Amniotic epithelial cell (primary cell): ENCODE measurements around the gene SPRED2.
A peak's percentile ranks its signal among the peaks of the same experiment; 100 is the strongest.

ENCODE experiments used
- DNase-seq: peaks from one replicate; pipeline ENCODE4 v3.0.0-alpha.2; 2010; ENCODE audit warnings: low read depth

Gene SPRED2

DNA sequence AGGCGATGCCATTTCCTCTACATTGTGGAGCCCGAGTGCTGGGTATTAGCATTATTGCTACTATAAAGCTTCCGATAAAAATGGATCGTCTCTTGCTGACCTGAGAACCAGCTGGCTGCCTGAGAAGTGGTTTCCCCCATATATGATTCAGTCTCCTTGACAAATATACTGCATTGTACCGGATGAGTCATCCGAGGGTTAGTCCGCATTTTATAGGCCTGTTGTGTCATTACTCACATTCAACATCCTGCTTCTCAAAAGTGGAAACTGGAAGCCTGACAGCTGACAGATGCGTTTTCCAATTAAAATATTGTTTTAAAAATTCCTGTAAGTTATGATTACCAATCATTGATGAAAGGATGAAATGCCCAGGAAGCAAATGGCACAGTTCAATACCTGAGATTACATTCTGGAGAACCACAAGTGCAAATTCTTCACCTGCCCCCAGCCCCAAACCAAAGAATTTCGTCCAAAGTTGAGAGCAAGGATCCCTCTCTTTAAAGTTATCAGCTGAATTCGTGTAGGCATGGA is 65.7 kb downstream of the SPRED2 start:
- peak; percentile 95 for DNase-seq

DNA sequence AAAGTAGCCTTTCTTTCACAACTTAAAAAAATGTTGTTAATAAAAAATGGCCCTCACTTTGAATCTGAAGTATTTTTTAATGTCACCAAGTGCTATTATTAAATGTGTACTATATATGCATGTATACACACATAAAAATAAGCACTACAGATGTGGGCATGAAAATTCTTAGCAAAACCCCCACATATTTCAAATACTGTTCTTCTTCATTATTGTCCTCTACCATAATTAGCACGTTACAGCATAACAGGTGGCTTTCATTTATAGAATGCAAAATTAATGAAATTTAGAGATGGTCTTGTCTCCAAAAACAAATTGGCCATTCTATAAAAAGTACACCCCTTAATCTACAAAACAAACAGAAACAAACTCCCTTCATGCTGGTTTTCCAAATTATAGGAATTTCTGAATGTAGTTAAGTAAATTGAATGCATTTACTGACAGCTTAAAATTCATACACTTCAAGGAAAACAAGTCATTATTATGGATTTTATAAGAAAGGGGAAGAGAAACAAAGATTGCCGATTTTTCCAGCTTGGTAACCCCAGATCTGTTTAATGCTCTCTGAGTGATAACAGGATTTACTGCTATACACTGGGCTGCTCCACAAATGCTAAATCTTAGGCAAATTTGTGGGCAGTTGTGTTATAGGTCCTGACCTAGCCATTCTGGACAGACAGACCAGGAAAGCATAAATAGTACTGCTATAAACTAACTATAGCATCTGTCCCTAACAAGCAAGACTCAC is 67.2 kb downstream of the SPRED2 start:
- no peak for DNase-seq

DNA sequence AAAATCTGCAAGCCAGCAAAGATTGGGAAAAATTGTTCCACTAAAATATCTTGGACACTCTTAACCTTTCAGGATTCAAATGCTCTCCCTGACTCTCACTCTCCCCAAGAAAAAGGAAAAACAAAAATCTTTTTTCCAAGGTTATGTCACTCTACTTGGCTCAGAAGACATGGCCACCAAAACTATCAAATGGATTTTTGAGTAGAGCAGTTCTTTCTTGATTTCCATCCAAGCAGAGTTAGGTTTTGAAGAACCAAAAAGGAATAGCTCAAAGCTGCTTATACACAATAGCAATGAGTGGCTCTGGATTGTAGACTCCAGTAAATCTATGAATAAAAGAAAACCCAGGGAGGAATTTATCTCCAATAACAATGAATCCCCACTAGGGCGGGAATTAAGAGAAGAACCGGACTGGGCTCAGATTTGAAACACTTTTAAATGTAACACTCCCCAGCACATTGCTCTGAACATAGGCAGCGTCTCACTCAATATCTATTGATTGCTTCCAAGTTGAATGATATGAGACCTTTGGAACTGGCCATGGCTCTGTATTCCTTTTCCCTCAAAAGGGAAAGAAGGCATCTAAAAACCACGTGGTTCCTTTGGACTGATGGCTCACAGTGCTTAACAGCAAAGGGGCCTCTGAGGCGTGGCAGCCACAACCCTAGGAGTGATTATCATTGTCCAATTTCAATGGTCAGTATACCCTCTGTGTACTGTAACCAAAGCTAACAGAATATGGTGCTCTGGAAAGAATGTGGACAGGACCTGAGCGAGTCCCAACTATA is 68.3 kb downstream of the SPRED2 start:
- DNase-seq = no peak

DNA sequence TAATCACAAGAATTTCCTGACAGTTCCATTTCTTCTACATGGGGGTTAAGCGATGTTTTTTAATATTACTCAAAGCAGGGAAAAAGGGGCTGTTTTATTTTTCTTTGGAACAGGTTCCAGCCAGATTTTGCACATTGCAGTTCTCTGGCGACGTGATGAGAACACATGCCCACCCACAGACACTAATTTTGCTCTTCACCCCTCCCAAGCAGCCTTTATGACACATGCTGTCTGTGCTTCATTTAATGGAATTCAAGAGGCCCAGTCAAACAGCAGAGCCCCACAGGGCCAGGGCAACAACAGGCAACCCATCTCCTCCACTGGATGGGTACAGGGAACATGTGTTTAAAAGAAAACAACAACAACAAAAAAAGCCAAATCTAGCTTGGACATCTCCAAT is 70.8 kb downstream of the SPRED2 start:
- peak; percentile 40 for DNase-seq

DNA sequence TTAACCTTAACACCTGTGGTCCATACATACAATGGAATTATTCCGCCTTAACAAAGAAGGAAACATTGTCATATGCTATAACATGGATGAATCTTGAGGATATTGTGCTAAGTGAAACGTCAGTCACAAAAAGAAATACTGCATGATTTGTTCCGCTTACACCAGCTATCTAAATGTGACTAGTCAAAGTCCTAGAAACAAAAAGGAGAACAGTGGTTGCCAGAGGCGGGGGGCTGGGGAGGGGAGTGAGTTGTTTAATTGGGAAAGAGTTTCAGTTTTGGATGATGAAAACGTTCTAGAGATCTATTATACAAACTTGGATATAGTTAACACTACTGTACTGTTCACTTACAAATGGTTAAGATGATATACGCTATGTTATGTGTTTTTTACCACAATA is 72.0 kb downstream of the SPRED2 start:
- DNase-seq = no peak

DNA sequence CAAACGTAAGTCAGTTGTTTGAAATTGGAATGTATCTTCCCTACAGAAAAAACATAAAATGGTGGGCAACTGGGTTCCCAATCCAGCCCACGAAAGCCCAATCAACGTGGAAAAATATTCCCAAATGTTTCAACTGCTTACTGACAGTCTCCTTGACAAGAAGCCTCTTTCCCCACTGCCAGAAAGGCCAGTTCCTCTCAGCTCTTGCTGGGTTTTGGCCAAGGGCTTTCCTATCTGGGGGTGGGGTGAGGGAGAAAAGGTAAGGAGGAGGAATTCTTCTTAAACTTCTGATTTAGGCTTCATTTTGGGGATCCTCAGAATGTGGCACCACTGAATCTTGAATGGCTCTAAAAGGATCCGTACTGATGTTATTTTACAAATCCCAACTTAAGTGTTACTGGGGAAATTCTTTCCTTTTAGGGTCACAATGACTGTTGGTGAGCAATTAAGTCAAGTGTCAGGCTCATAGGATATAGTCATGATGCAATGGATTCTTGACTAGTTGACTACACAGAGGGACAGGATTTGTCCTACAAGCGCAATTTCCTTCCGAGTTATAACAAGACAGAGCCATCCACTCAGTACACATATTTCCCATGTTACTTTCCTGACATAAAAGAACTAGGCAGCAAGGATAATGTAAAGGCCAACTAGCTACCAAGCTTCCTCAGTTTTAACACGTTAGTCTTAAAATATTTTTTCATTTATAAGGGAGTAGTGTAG is 73.6 kb downstream of the SPRED2 start:
- DNase-seq = no peak

DNA sequence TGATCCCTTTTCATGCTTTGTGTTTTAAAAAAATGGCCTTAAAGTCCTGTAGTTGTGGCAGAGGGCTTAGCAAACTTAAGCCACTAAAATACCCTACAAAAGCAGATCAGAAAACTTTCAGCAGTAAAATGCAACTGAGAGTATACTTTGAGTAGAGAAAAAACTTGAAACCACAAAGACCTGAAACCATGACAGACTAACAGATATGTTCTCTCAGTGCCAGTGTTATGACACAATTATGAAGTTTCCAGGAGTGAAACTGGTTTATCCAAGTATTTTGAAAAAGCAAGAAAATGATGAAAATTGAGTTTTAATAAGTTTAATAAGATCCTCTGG is 74.5 kb downstream of the SPRED2 start:
- DNase-seq = peak; percentile 43

DNA sequence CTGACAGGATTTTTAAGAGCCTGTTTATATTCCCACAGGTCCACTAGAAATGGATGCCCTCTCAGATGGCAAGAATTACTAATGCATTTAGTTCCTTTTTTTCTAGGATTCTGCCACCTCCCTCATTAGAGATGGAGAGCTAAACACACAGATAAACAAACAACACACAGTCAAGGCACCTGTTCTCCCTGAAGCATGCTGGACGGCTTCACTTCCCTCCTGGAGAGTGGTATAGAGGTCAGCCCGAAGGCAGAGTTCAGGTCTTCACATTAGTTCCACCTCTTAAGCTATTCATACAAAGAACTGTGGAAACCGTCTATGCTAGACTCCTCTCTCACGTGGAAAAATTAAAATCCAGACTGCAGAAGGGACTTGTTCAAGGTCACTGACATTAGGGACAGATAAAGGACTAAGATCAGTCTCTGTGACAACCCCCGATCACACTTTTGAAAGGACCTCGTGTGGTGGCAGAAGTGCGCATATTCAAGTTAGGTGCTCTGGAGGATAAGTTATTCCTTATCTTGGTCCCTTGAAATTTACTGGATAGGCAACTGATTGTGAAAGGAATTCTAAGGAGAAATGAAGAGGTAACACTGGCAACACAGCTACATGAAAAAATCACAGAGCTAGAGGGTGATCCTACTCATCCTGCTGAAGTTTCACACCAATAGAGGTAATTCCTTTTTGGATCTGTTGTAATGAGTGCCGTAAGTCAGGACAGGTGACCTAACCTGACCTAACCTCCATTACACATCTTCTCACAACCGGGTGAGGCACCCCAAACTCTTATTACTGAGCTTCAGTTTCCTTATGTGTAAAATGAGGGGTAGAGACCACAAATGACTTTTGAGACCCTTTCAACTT is 75.1 kb downstream of the SPRED2 start:
- no peak for DNase-seq

DNA sequence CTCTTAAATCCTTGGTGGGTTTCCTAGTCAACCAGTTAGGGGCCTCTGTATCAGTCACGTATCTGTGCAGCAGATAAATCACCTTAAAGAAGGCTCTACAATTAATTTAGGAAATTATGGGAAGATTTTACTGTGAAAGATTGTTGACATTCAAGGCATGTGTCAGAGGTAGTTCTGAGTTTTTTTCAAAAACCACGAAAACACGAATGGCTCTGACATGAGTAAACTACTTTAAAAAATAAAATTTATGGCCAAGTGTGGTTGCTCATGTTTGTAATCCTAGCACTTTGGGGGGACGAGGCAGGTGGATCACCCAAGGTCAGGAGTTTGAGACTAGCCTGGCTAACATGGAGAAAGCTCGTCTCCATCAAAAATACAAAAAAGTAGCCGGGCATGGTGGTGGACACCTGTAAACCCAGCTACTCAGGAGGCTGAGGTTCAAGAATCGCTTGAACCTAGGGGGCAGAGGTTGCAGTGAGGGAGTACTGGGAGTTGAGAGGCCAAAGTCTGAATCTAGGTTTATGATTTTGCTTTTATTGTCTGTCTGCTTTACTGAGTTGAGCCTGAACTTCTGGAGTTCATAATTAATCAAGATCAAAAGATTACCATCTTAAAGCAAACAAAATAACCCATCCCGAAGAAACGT is 77.1 kb downstream of the SPRED2 start:
- peak; percentile 59 for DNase-seq

DNA sequence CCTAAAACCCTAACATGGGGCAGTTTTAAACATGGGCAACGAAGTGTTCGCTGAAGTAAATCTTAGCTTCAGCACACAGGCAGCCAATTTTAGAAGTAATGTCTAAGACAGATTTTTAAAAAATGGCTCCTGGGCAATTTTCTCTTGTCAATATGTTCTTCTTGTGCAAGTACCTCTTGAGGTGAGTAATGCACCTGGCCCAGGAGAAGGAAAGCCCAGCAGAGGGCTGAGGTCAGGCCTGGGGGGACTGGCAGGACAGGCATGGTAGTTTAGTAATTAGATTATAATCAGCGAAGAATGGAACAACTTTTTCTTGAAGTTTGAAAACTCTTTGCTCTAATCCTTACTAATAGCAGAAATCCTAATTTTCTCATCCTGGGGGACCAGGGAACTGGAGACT is 77.6 kb downstream of the SPRED2 start:
- no peak for DNase-seq

DNA sequence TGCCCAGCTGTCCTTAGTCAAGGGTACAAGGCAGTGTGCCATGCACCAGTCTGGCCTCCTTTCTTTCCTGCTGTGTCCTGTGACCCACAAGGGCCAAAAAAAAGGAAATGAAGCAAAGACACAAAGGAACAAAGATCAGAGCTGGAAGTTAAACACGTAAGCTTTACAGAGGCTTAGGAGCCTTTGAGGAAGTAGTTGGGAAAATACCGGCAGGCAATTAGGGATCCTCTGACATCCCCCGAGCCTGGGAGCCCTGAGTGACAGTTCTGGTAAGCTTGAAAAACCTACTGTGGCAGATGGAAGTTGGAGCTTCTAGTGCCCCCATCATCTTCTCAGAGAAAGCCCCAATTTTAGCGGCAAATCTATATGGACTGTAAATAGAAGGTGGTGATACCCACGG is 78.5 kb downstream of the SPRED2 start:
- DNase-seq = no peak

DNA sequence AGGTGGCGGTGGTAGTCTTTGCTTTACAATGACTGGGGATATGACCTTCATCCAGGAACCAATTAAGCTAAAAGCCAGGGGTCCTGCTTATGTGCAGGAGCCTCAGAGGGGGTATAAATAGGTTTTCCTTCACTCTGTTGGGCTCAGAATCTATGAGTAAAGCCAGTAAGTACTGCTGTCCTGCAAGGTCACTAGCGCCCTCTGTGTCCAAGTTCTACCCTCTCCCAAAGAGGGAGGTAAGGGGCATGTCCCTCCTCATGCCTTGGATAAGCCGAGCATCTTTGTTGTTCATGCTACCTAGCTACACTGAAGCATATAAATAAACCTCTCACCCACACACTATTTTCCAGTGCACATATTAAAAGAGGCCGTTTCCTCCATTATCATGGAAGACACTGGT is 79.4 kb downstream of the SPRED2 start:
- DNase-seq = no peak

DNA sequence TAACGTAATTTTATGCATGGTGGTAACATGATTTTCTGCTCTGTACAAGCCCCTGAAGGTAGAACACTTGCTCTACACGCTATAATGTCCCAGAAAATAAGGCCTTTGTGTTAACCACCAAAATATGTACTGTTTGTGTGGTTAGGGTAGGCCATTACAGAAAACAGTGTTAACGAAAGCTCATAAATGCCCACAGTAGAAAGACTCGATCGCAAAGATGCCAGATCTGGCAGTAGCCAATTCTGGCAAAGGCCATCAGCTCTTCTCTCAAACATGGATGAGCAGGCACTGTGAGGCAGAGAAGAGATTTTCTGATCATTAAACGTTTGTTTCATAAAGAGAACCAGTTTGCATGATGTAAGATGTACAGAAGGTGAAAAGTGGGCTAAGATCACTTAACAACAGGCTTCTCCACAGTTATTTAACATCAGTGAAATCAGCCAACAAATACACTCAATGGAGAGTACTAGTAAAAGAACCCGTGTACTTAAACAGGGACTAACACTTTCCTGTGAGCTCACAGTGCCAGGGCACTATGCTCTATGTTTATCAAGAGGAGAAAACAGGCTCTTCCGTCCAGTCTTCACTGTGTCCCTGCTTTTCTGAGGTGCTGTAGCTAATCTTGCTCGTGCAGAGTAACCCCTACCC is 80.3 kb downstream of the SPRED2 start:
- no peak for DNase-seq

DNA sequence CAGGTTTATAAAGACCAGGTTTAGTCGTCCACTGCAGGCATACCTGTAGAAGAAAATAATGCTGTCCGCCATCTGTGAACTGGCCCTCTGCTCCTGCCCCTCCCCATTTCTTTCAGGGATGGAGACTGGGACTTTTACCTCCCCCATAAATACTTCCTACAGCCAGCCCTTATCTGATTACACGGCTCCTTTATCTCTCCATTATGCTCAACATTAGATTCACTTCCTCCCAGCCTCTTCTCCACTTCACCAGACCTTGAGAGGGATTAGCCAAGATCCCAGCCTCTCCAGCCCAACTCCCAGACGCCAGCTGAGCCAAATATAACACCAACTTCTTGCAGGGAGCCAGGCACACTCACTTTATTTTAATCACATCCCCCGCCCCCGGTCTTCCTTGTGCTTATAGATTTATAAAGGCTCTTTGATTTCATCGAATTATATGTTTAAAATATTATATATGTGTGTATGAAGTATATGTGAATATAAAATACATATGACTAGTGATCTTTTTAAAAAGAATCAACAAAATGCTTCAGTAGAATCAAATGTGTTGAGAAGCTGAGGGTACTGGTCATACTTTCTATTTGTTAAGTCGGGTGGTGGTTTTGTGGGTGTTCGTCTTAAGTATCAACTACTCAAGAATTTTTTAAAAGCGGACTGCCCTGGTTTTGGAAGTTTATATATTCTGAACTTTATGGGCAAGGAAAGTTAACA is 81.0 kb downstream of the SPRED2 start:
- peak; percentile 88 for DNase-seq

DNA sequence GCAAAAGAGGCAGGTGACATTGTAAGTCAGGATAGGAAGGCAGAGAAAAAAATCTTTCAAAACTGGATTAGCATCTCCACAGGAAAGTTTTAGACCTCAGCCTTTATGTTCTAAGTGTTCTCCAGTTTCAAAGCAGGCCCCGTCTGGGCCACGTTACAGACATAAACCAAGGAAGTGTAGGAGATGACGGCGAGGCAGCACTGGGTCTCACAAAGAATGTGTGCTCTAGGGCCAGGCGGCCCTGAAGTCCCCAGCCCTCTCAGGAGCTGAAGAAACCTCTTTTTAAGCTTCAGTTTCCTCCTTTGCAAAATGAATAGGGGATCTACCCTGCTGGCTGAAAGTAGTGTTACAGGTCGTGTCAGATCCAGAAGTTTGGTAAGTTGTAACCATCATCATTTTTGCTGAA is 81.7 kb downstream of the SPRED2 start:
- no peak for DNase-seq

DNA sequence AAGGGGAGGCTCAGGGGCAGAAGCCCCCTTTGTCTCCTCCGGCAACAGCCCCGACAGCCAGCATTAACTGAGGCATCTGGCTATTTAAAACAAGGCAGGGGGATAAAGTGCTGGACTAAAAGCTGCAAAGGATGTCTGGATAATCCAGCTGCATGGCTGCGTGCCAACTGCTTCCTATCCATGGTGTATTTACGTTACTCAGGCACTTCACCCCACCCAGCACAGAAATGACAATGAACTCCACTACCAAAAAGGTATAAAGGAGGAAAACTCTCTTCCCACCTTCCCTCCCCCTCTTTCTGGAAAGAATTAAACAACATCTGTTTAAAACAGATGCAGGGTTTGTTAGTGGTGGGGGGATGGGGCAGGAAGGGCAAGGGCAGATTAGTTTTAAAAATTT is 82.5 kb downstream of the SPRED2 start:
- peak; percentile 68 for DNase-seq

DNA sequence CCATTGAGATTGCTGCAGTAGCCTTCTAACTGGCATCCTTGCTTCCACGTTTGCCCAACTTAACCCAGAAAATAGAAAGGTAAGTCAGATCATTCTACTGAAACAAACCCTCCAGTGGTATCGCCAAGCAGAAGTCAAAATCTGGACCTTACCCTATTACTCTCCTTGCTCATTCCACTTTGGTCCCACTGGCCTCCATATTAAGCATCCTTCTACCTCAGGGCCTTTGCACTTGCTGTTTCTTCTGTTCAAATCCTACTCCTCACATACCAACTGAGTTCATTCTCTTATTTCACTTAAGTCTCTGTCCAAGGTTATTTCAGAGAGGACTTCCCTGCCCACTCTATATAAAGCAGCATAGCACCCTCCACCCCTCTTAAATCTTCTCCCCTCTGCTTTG is 84.5 kb downstream of the SPRED2 start:
- DNase-seq = no peak

DNA sequence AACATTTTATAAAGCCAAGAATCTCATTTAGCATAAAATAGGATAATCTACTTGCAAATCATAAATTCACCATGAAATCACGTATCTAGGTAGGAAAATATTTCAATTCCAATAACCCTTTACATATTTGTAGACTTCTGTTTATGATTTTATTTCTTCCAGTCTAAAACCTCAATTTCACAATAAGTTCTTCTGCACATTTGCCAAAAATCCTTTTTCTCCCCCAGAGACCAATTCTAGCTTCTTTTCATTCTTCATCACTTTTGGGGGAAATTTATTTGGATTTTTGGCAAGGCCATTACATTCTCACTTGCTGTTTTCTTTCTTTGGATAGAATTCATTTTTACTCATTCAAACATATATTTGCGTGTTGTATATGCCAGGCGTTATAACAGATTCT is 86.8 kb downstream of the SPRED2 start:
- no peak for DNase-seq

DNA sequence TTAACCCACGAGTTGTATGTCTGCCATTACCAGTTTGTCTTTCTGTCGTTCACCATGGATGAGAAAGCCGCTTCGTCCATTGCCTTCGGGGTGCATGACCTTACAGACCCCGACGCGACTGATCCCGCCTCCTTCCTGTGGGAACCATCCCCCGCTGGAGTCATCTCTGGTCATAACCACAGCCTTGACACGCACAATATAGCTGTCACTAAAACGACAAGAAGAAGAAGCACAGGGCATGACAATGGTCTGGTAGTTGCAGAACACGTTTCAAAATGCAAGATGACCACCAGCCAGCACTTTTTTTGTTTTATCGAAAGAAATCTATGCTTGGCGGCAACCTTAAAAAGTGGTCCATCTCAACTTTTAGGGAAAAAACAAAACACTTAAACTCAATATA is 87.7 kb downstream of the SPRED2 start:
- no peak for DNase-seq

DNA sequence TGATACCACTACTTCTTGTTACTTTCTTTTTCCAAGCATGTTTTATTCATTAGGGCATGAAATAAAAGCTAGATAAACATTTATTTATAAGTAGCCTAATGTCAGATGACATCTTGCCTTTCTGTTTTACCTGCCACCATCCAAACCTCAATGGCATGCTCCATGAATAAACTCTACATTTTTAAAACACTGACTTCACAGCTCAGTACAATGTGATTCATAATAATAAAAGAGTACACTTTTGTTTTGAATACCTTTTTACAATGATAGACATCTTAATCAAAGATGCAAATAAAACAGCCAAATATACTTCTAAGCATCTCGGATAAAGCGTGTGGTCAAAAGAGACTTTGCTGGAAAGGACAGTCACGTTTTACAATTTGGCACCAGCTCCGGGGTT is 88.2 kb downstream of the SPRED2 start:
- no peak for DNase-seq
